ENCODE results near the gene LPP.

DNA sequence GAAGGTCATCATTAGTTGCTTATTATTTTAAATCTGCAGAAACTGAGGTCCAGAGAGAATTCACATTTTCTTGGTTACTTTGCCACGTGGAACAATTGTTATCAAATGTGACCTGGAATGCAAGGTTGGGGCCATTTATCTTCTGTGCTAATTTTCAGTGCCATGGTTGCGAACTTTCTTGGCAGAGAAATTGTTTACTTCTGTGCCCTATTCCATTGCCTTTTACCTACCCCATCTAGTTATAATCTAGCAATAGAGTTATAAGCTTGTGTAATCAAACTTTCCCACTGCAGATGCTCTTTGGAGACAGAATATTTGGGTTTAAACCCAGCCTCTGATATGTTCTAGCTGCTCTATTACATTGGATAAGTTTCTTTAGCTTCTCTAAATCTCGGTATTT is 242.9 kb downstream of the LPP start:
- TF ChIP-seq, protein P1, sequence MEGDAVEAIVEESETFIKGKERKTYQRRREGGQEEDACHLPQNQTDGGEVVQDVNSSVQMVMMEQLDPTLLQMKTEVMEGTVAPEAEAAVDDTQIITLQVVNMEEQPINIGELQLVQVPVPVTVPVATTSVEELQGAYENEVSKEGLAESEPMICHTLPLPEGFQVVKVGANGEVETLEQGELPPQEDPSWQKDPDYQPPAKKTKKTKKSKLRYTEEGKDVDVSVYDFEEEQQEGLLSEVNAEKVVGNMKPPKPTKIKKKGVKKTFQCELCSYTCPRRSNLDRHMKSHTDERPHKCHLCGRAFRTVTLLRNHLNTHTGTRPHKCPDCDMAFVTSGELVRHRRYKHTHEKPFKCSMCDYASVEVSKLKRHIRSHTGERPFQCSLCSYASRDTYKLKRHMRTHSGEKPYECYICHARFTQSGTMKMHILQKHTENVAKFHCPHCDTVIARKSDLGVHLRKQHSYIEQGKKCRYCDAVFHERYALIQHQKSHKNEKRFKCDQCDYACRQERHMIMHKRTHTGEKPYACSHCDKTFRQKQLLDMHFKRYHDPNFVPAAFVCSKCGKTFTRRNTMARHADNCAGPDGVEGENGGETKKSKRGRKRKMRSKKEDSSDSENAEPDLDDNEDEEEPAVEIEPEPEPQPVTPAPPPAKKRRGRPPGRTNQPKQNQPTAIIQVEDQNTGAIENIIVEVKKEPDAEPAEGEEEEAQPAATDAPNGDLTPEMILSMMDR (IDR thresholded peaks at IDR 0.05; ENCODE audit: low read depth, low read length, poor library complexity, severe bottlenecking) = no peak
- no peak for TF ChIP-seq EZH2phosphoT487 (IDR thresholded peaks at IDR 0.05; ENCODE audit: borderline replicate concordance, low read length)
